Measurements from ENCODE around the gene ZNF462.
"Not testable (repeated sequence)": the region's sequence is repeated elsewhere in the genome, so short reads cannot be mapped to it uniquely, and the experiment has no call there.

DNA sequence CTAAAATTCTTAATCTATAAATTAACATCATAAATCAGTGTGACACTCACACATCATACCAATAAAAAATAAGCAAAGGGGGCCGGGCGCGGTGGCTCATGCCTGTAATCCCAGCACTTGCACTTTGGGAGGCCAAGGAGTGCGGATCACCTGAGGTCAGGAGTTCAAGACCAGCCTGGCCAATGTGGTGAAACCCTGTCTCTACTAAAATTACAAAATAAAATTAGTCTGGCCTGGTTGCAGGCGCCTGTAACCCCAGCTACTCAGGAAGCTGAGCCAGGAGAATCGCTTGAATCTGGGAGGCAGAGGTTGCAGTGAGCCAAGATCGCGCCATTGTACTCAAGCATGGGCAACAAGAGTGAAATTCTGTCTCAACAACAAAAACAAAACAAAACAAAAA is 11.3 kb upstream of the ZNF462 start:
- TF ChIP-seq POLR2A, EP300 (IDR thresholded peaks at IDR 0.05): not testable (repeated sequence)
- TF ChIP-seq, protein P1, sequence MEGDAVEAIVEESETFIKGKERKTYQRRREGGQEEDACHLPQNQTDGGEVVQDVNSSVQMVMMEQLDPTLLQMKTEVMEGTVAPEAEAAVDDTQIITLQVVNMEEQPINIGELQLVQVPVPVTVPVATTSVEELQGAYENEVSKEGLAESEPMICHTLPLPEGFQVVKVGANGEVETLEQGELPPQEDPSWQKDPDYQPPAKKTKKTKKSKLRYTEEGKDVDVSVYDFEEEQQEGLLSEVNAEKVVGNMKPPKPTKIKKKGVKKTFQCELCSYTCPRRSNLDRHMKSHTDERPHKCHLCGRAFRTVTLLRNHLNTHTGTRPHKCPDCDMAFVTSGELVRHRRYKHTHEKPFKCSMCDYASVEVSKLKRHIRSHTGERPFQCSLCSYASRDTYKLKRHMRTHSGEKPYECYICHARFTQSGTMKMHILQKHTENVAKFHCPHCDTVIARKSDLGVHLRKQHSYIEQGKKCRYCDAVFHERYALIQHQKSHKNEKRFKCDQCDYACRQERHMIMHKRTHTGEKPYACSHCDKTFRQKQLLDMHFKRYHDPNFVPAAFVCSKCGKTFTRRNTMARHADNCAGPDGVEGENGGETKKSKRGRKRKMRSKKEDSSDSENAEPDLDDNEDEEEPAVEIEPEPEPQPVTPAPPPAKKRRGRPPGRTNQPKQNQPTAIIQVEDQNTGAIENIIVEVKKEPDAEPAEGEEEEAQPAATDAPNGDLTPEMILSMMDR (IDR thresholded peaks at IDR 0.05): not testable (repeated sequence)
